IMR-90 (cell line): ENCODE data around the gene NTRK2.

ENCODE experiments used
- CEBPB ChIP-seq: IDR thresholded peaks from 2 replicates; pipeline ENCODE4 v1.6.1; 2012; ENCODE audit warnings: low read depth, low read length, improper control_type of control experiment
- CTCF ChIP-seq: conservative IDR thresholded peaks from 2 replicates; pipeline ENCODE4 v1.5.1; 2012; ENCODE audit warnings: mild to moderate bottlenecking, low read depth, low read length, improper control_type of control experiment
- ELK1 ChIP-seq: fragments of 150-350 bp; IDR thresholded peaks from 2 replicates; pipeline ENCODE4 v1.6.1; 2016; ENCODE audit warnings: low read depth, mild to moderate bottlenecking, low read length, moderate library complexity, borderline replicate concordance
- FOS ChIP-seq: fragments of 150-350 bp; IDR thresholded peaks from 2 replicates; pipeline ENCODE4 v1.6.1; 2016; ENCODE audit warnings: low read depth, low read length
- POLR2A ChIP-seq: IDR thresholded peaks from 2 replicates; pipeline ENCODE4 v1.6.1; 2012; ENCODE audit warnings: mild to moderate bottlenecking, low read depth, low read length
- RAD21 ChIP-seq: IDR thresholded peaks from 2 replicates; pipeline ENCODE4 v1.6.1; 2012; ENCODE audit warnings: low read length, improper control_type of control experiment
- RCOR1 ChIP-seq: IDR thresholded peaks from 2 replicates; pipeline ENCODE4 v1.6.1; 2012; ENCODE audit warnings: mild to moderate bottlenecking, low read length, improper control_type of control experiment; ENCODE audit not compliant: insufficient replicate concordance
- RFX5 ChIP-seq: IDR thresholded peaks from 2 replicates; pipeline ENCODE4 v1.8.0; 2012; ENCODE audit warnings: low read depth, mild to moderate bottlenecking, low read length, moderate library complexity

GRCh38 chr9:84772511-84772910 is 103.0 kb downstream of the NTRK2 start:
- TF ChIP-seq CTCF (no peak), POLR2A (no peak), RFX5 (no peak), FOS (no peak), RCOR1 (no peak), RAD21 (no peak), CEBPB (no peak), ELK1 (no peak)
